ENCODE data around the gene NLRP6. TPM values are rescaled to one million over a fixed set of nuclear protein-coding genes. Genes with fewer than 3 reads are reported as not detected.

Gene NLRP6
- polyA plus RNA-seq, 1 of the 3 experiments (the other 2 are of a cell fraction): not detected

GRCh38 chr11:266676-267439 lies 11.3 kb upstream of the NLRP6 start:
- H3K4me2 ChIP-seq: no peak overlapping the region
- POLR2A ChIA-PET: no interaction called here
- H3K4me3 ChIP-seq (ENCODE audit: low read depth in 2 of 2, low read length in 1 of 2): no peak overlapping the region
- 38% methylated on average over 11 of the region's 13 CpGs for WGBS (ENCODE audit: low lambda C conversion rate)
- CTCF ChIA-PET: interaction anchor here (1.3 to 2.4 kb wide), 3 partner anchors 10 to 18 kb away, joined by 3 to 19 read pairs (median 6); no protein-coding TSS in a partner anchor
- TF ChIP-seq NRF1 (IDR thresholded peaks at IDR 0.05; ENCODE audit: low read depth, low read length) (no peak), TCF12 (IDR thresholded peaks at IDR 0.05) (no peak), GATA2 (CRISPR knock-in tag; IDR thresholded peaks at IDR 0.05) (no peak), YY1 (IDR thresholded peaks at IDR 0.05; ENCODE audit: low read depth) (no peak), GABPA (IDR thresholded peaks at IDR 0.05; ENCODE audit: low read depth) (no peak), FOXM1 (IDR thresholded peaks at IDR 0.05; ENCODE audit: low read depth) (no peak), IRF3 (IDR thresholded peaks at IDR 0.05; ENCODE audit: low read depth, low read length) (no peak), JUND (IDR thresholded peaks at IDR 0.05) (no peak), FOXJ3 (CRISPR knock-in tag; IDR thresholded peaks at IDR 0.05) (no peak), MAX (IDR thresholded peaks at IDR 0.05; ENCODE audit: low read depth) (no peak), TAF1 (IDR thresholded peaks at IDR 0.05; ENCODE audit: borderline replicate concordance, low read depth, low read length) (no peak), RXRA (IDR thresholded peaks at IDR 0.05; ENCODE audit: borderline replicate concordance, low read depth) (no peak)
- no peaks in the 10 kb centered on the region for H4K20me1 ChIP-seq (ENCODE audit: insufficient read depth)
- no peaks in the 10 kb centered on the region for H3K9me3 ChIP-seq
- peaks cover 0 to 6% of the 10 kb centered on the region in 2 experiments; a peak in 1 of 4 replicates for H3K4me1 ChIP-seq (ENCODE audit: control insufficient read depth in 1 of 2, insufficient read depth in 2 of 2, low read depth in 1 of 2, low read length in 1 of 2)
- DNase-seq: no peak
- peaks cover 12% of the 10 kb centered on the region for H3F3A ChIP-seq (replicated peaks; ENCODE audit: insufficient read depth)
- H3K9me2 ChIP-seq: no peaks in the 10 kb centered on the region
- H3K79me2 ChIP-seq (ENCODE audit: insufficient read depth): no peaks in the 10 kb centered on the region
- H2AFZ ChIP-seq (ENCODE audit: low read depth): no peak overlapping the region
- H3K27ac ChIP-seq (ENCODE audit: low read depth in 2 of 2, low read length in 1 of 2): no peak overlapping the region
- H3K36me3 ChIP-seq (replicated peaks in 1 of 2; ENCODE audit: control insufficient read depth in 1 of 2, insufficient read depth in 2 of 2, low read length in 1 of 2): no peaks in the 10 kb centered on the region
- no peak overlapping the region for H3K9ac ChIP-seq
- no peaks in the 10 kb centered on the region for H3K27me3 ChIP-seq (ENCODE audit: insufficient read depth)

DNA sequence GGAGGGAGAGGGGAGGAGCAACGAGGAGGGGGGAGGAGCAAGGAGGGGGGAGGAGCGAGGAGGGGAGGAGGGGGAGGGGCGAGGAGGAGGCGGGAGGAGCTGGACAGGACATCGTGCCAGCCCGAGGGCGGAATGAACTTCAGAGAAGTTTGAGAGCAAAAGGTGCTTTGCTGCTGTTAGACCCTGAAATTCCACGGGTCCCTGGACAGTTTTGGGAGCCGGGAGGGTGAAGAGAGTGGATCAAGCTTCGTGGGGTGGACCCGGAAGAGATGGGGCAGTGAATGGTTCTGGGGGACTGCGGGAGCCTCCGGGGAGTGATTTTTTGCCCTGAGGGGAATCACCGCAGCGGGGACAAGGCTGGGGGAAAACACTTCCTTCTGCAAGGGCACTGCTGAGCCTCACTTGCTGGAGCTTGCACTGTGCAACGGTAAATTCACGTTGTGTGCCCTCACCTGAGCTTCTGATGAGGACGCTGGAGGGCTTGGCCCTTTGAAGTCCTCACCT lies 10.7 kb upstream of the NLRP6 start:
- Histone ChIP-seq H3F3A (replicated peaks; ENCODE audit: insufficient read depth) (peaks cover 12% of the 10 kb centered on the region), H3K27ac (ENCODE audit: low read depth in 2 of 2, low read length in 1 of 2) (no peak overlapping the region), H2AFZ (ENCODE audit: low read depth) (0 out of 2 replicates have a peak overlapping the region, but pooled peaks have one; percentile 36), H3K4me2 (peak overlapping the region; percentile 72), H3K27me3 (ENCODE audit: insufficient read depth) (peaks cover under 1% of the 10 kb centered on the region; the same call in 1 of the 2 replicates), H3K4me3 (ENCODE audit: low read depth in 2 of 2, low read length in 1 of 2) (peak overlapping the region; percentile 14 to 36), H3K9ac (no peak overlapping the region), H3K9me3 (no peaks in the 10 kb centered on the region), H4K20me1 (ENCODE audit: insufficient read depth) (no peaks in the 10 kb centered on the region), H3K4me1 (ENCODE audit: control insufficient read depth in 1 of 2, insufficient read depth in 2 of 2, low read depth in 1 of 2, low read length in 1 of 2) (peaks cover 0 to 6% of the 10 kb centered on the region in 2 experiments; a peak in 1 of 4 replicates), H3K9me2 (no peaks in the 10 kb centered on the region), H3K79me2 (ENCODE audit: insufficient read depth) (no peaks in the 10 kb centered on the region), H3K36me3 (replicated peaks in 1 of 2; ENCODE audit: control insufficient read depth in 1 of 2, insufficient read depth in 2 of 2, low read length in 1 of 2) (no peaks in the 10 kb centered on the region)
- WGBS (ENCODE audit: low lambda C conversion rate): 4% methylated on average over 14 of the region's 18 CpGs
- POLR2A ChIA-PET: no interaction called here
- no peak for DNase-seq
- CTCF ChIA-PET: interaction anchor here (2.1 to 2.4 kb wide), 2 partner anchors 16 to 19 kb away, joined by 6 to 19 read pairs; no protein-coding TSS in a partner anchor
- no peak for TF ChIP-seq ZBTB33 (IDR thresholded peaks at IDR 0.05; ENCODE audit: borderline replicate concordance, low read depth)
- TF ChIP-seq FOSL2 (IDR thresholded peaks at IDR 0.05; ENCODE audit: borderline replicate concordance, low read depth): no peak
- no peak for TF ChIP-seq EZH2phosphoT487 (IDR thresholded peaks at IDR 0.05; ENCODE audit: borderline replicate concordance, low read depth)
- no peak for TF ChIP-seq JUND (IDR thresholded peaks at IDR 0.05)
- TF ChIP-seq MAX (IDR thresholded peaks at IDR 0.05; ENCODE audit: low read depth): no peak
- TF ChIP-seq RFX5 (IDR thresholded peaks at IDR 0.05; ENCODE audit: low read length): no peak
- TF ChIP-seq TEAD4 (IDR thresholded peaks at IDR 0.05; ENCODE audit: borderline replicate concordance, insufficient read depth): no peak
- TF ChIP-seq GATA2 (CRISPR knock-in tag; IDR thresholded peaks at IDR 0.05): no peak
- no peak for TF ChIP-seq ELF1 (IDR thresholded peaks at IDR 0.05)
- no peak for TF ChIP-seq CHD2 (IDR thresholded peaks at IDR 0.05; ENCODE audit: low read length, partially characterized antibody)
- no peak for TF ChIP-seq MEF2A (IDR thresholded peaks at IDR 0.05; ENCODE audit: borderline replicate concordance, low read depth)
- TF ChIP-seq, protein P1, sequence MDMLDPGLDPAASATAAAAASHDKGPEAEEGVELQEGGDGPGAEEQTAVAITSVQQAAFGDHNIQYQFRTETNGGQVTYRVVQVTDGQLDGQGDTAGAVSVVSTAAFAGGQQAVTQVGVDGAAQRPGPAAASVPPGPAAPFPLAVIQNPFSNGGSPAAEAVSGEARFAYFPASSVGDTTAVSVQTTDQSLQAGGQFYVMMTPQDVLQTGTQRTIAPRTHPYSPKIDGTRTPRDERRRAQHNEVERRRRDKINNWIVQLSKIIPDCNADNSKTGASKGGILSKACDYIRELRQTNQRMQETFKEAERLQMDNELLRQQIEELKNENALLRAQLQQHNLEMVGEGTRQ (IDR thresholded peaks at IDR 0.05; ENCODE audit: borderline replicate concordance, low read depth, low read length): no peak
- no peak for TF ChIP-seq USF1 (IDR thresholded peaks at IDR 0.05; ENCODE audit: borderline replicate concordance, low read depth)
- no peak for TF ChIP-seq NRF1 (IDR thresholded peaks at IDR 0.05; ENCODE audit: low read depth, low read length)

Measured in SK-N-SH (cell line).